Transverse colon (tissue), 4 donors: ENCODE data around the gene ESYT3.

ENCODE experiments used
- EP300 ChIP-seq: sonication (generic); formaldehyde crosslinking; IDR thresholded peaks from one replicate; pipeline ENCODE4 v1.6.1; 2017; ENCODE audit warnings: antibody characterized with exemption, low read depth
- POLR2A ChIP-seq: fragments of 450-650 bp; IDR thresholded peaks from one replicate; pipeline ENCODE4 v1.6.1; 2016; ENCODE audit warnings: antibody characterized with exemption, mild to moderate bottlenecking, moderate library complexity
- POLR2AphosphoS5 ChIP-seq, 3 donors: sonication (generic); formaldehyde crosslinking; IDR thresholded peaks; one replicate each; pipeline ENCODE4 v1.6.1; 2016; ENCODE audit warnings: antibody characterized with exemption in 3 of 3
- TF ChIP-seq, protein P1 (sequence below), 5 experiments: fragments of 200-600 bp in 3 of 5; fragments of 450-650 bp in 2 of 5; sonication (generic) in 3 of 5; IDR thresholded peaks; 1 replicate in 2 of 5; 2 replicates in 3 of 5; pipeline ENCODE4 v1.5.1; 2016 to 2017; ENCODE audit warnings: antibody characterized with exemption in 5 of 5, inconsistent platforms in 3 of 5, mild to moderate bottlenecking in 2 of 5, moderate library complexity in 1 of 5

DNA sequence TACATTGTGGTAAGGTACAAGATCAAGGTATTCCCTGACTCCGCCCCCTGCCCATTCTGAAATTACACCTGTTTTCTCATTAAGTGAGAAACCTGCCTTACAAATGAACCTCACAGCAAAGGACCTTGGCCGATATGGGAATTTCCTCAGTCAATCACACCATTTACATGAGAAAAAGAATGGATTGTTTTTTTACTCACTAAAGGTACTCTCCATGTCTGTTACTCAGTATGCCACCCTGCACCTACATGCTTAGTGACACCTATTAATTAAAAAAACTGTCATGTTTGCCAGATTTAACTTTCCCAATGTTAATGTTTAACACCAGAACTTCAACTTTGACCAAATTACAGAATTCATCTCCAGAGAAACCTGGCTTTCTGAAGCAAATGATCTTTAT is 62.0 kb downstream of the ESYT3 start:
- TF ChIP-seq, protein P1, sequence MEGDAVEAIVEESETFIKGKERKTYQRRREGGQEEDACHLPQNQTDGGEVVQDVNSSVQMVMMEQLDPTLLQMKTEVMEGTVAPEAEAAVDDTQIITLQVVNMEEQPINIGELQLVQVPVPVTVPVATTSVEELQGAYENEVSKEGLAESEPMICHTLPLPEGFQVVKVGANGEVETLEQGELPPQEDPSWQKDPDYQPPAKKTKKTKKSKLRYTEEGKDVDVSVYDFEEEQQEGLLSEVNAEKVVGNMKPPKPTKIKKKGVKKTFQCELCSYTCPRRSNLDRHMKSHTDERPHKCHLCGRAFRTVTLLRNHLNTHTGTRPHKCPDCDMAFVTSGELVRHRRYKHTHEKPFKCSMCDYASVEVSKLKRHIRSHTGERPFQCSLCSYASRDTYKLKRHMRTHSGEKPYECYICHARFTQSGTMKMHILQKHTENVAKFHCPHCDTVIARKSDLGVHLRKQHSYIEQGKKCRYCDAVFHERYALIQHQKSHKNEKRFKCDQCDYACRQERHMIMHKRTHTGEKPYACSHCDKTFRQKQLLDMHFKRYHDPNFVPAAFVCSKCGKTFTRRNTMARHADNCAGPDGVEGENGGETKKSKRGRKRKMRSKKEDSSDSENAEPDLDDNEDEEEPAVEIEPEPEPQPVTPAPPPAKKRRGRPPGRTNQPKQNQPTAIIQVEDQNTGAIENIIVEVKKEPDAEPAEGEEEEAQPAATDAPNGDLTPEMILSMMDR (IDR thresholded peaks at IDR 0.05), result no peak
- no peak for TF ChIP-seq POLR2A
- no peak for TF ChIP-seq EP300
- no peak for TF ChIP-seq POLR2AphosphoS5 (IDR thresholded peaks at IDR 0.05)
